Measurements from ENCODE around the gene LIN28A. TPM values are rescaled to one million over a fixed set of nuclear protein-coding genes. Genes with fewer than 3 reads are reported as not detected.
A peak's percentile ranks its signal among the peaks of the same experiment; 100 is the strongest.
"Not testable (repeated sequence)": the region's sequence is repeated elsewhere in the genome, so short reads cannot be mapped to it uniquely, and the experiment has no call there.

The LIN28A gene
- polyA plus RNA-seq, 1 donor from 2014 or later, result not detected

DNA sequence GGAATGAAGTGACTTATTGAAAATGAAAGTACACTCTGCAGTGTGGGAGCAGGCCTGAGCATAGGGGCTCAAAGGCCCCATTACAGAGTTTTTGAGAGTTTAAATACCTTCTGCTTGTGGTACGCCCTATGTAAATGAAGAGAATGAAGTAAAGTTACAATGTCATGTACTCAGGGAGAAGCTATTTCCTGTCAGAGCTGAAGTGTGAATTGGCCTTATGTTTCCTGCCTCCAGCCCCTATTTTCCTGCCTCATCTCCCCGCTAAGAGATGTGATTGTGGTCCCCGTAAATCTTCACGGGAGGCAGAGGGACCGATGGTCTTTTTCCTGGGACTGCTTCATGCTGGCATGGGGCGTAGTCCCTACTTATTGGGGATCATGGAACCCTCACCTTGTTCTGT, 35.5 kb upstream of the LIN28A start:
- Mint-ChIP-seq H3K4me3 (peak overlapping the region in 1 of 4 donors; percentile 55), H3K4me1 (peaks cover 27 to 41% (median 28%) of the 10 kb centered on the region in 3 donors), H3K27me3 (peaks cover under 1% of the 10 kb centered on the region), H3K27ac (no peak overlapping the region), H3K9me3 (no peaks in the 10 kb centered on the region), H3K36me3 (peaks cover 3% of the 10 kb centered on the region)

DNA sequence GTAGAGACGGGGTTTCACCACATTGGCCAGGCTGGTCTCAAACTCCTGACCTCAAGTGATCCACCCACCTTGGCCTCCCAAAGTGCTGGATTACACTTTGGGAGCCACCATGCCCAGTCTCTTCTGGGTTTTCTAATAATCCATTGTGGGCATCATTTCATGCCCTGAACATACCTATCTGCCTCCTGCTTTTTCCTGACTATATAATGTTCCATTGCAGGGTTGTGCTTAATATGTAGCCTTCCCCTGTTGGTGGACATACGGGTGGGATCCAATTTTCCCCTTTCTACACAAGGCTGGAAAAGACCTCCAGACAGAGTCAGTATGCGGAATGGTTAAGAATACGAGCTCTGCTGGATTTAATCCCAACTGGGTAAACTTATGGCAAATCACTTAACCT, 34.6 kb upstream of the LIN28A start:
- Mint-ChIP-seq H3K27ac (peak overlapping the region in 1 of 3 donors; percentile 82), H3K36me3 (peaks cover under 1% of the 10 kb centered on the region), H3K27me3 (peaks cover 3% of the 10 kb centered on the region), H3K4me3 (no peak overlapping the region), H3K4me1 (peaks cover 27 to 41% (median 27%) of the 10 kb centered on the region in 3 donors), H3K9me3 (no peaks in the 10 kb centered on the region)

DNA sequence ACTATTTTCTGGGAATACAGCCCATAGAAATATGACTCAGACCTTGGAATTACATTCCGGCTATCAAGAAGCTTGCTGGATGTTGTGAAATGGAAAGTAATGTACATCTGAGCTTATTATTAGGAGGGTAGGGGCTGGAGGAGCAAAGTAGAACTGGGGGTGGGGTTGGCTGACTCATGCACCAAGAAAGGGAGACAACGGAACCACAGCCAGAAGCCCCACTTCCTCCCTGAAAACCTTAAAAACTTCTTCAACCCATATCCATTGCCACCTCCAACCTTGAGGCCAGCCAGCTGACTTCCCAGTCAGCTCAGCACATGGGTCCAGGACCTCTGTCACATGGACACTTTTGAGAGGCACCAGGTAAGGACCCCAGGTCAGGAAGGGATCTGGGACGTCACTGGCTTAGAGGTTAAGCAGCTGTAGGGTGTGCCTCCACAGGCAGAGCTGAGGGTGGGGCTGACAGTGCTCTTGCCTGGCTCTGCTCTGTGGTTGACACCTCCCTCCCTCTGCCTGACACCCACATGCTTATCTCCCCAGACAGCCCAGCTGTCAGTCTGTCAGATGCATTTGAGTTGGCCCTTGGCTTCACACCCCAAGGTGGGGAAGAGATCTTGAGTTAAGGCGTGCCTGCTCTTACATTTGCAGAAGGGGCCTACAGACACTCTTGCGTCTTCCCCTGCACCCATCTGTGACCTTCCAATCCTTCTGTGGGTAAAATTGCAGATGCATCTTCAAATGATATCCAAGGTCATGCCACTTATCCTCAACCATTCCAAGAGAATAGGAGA, 32.3 kb upstream of the LIN28A start:
- Mint-ChIP-seq H3K36me3 (no peaks in the 10 kb centered on the region), H3K4me1 (peaks cover 27 to 40% (median 27%) of the 10 kb centered on the region in 3 donors), H3K27ac (peak overlapping the region; percentile 78 to 88 (median 86)), H3K4me3 (peak overlapping the region; percentile 49 to 88 (median 53)), H3K27me3 (peaks cover 3% of the 10 kb centered on the region), H3K9me3 (no peaks in the 10 kb centered on the region)

DNA sequence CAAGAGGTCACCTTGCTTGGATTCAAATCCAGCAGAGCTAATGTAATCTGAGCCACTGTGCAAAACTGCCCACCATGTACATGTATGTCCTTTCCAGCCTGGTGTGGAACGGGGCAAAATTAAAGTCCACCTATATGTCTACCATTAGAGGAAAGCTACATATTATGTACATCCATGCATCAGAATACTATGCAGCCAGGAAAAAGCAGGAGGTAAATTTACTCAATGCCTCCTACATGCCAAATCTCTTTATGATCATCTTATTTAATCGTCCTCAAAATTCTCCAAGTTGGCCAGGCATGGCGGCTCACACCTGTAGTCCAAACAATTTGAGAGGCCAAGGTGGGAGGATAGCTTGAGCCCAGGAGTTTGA, 31.8 kb upstream of the LIN28A start:
- Mint-ChIP-seq H3K4me3 (peak overlapping the region in 2 of 4 donors; percentile 49 to 52), H3K27me3 (peaks cover 3% of the 10 kb centered on the region), H3K9me3 (no peaks in the 10 kb centered on the region), H3K36me3 (no peaks in the 10 kb centered on the region), H3K27ac (peak overlapping the region in 2 of 3 donors; percentile 78 to 88), H3K4me1 (peaks cover 21 to 36% (median 27%) of the 10 kb centered on the region in 3 donors)

DNA sequence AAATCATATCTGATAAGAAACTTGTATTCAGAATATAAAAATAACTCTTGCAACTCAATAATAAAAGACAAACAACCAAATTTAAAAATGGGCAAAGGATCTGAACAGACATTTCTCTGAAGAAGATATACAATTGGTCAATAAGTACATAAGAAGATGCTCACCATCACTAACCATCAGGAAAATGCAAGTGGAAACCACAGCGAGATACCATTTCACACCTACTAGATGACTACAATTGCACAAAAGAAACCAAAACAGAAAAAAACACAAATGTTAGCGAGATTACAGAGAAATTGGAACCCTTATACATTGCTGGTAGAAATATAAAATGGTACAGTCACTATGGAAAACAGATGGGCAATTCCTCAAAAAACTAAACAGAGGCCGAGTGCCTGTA, 26.5 kb upstream of the LIN28A start:
- Mint-ChIP-seq H3K4me3 (no peak overlapping the region), H3K27me3 (peaks cover 16% of the 10 kb centered on the region), H3K27ac (no peak overlapping the region), H3K36me3 (no peaks in the 10 kb centered on the region), H3K4me1 (peaks cover 0 to 2% (median 0%) of the 10 kb centered on the region in 3 donors), H3K9me3 (no peaks in the 10 kb centered on the region)

DNA sequence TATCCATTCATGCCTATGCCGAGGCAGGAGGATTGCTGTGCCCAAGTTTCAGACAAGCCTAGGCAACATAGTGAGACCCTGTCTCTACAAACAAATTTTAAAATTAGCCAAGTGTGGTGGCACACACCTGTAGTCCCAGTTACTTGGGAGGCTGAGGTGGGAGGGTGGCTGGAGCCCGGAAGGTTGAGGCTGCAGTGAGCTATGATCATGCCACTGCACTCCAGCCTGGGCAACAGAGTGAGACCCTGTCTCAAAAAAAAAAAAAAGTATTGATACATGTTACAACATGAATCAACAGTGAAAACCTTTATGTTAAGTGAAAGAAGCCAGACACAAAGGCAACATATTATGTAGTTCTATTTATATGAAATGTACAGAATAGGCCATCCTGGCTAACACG, 25.6 kb upstream of the LIN28A start:
- not testable (repeated sequence) for H3K9me3 Mint-ChIP-seq, H3K4me1 Mint-ChIP-seq, H3K27ac Mint-ChIP-seq, H3K36me3 Mint-ChIP-seq, H3K4me3 Mint-ChIP-seq
- peaks cover 15% of the 10 kb centered on the region for H3K27me3 Mint-ChIP-seq

DNA sequence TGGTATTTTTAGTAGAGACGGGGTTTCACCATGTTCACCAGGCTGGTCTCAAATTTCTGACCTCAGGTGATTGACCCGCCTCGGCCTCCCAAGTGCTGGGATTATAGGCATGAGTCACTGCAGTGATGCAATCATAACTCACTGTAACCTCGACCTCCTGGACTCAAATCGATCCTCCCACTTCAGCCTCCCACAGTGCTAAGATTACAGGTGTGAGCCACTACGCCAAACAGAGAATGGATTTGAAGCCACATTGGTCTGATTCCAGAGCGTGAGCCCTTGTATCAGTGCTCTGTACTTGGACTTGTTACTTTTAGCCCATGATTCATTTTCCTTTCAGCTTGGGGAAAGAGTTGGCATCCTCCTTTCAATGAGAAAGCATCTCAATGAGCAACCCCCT, 23.2 kb upstream of the LIN28A start:
- Mint-ChIP-seq H3K27ac (no peak overlapping the region), H3K4me1 (peaks cover 0 to 3% (median 0%) of the 10 kb centered on the region in 3 donors)

DNA sequence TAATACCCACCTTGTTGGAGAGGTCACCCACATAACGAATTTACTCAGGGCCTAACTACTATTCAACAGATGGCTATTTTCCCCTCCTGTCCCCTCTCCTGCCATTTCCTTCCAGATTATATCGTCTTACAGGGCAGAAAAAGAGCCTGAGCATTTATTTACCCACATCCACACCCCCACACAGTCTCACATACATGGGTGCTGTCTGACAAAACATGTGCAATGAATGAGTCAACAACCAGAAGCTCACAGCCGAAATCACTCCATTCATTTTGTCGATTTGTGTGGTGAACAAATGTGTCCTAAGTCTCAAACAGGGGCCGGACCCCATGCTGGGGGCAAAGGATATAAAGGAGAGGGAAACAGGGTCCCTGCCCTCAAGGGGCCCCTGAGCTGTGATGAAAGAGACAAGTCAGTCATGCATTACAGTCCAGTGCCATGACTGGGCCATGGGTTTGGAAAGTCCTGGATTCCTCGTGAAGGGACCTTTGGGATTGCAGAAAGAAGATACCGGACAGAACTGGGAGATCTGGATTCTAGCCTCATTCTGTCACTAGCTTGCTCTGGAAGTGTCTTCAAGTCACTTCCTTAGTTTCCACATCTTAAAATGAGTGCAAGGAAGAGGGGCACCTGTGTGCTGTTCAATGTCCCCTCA, 21.7 kb upstream of the LIN28A start:
- H3K9me3 Mint-ChIP-seq, result no peaks in the 10 kb centered on the region
- peaks cover 13% of the 10 kb centered on the region for H3K27me3 Mint-ChIP-seq
- H3K36me3 Mint-ChIP-seq, result no peaks in the 10 kb centered on the region
- H3K4me1 Mint-ChIP-seq, result peaks cover 0 to 3% (median 0%) of the 10 kb centered on the region in 3 donors
- no peak overlapping the region for H3K27ac Mint-ChIP-seq
- no peak overlapping the region for H3K4me3 Mint-ChIP-seq

More for the DNA sequence above, 23.2 kb upstream of the LIN28A start:
- no peaks in the 10 kb centered on the region for H3K9me3 Mint-ChIP-seq
- H3K36me3 Mint-ChIP-seq, result no peaks in the 10 kb centered on the region
- H3K4me3 Mint-ChIP-seq, result peak overlapping the region in 1 of 4 donors; percentile 5
- H3K27me3 Mint-ChIP-seq, result peaks cover 13% of the 10 kb centered on the region

DNA sequence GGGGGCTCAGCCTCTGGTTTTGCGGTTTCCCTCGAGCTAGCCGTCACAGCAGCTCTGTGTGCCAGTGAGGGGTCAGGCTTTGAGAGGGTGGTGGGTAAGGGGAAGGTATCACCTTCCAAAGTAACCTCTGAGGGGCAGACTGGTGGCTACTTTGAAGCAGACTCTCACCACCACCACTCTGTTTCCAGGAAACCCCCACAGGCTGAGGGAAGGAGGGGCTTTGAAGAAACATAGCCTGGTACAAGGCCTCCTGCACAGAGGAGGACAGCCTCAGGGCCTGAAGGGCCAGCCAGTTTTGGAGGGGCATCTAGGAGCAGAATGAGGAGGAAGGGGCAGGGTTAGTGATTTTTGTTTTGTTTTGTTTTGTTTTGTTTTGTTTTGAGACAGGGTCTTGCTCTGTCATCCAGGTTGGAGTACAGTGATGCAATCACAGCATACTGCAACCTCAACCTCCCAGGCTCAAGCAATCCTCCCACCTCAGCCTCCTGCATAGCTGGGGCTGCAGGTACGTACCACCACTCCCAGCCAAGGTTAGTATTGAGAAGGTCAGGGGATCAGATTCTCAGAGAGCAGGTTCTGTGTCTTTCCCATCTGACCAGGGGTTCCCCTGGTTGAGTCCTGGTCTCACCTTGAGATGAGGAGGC, 20.9 kb upstream of the LIN28A start:
- H3K27me3 Mint-ChIP-seq, result peaks cover 13% of the 10 kb centered on the region
- no peaks in the 10 kb centered on the region for H3K9me3 Mint-ChIP-seq
- no peak overlapping the region for H3K4me3 Mint-ChIP-seq
- no peaks in the 10 kb centered on the region for H3K36me3 Mint-ChIP-seq
- H3K27ac Mint-ChIP-seq, result no peak overlapping the region
- H3K4me1 Mint-ChIP-seq, result peaks cover 0 to 3% (median 0%) of the 10 kb centered on the region in 3 donors

DNA sequence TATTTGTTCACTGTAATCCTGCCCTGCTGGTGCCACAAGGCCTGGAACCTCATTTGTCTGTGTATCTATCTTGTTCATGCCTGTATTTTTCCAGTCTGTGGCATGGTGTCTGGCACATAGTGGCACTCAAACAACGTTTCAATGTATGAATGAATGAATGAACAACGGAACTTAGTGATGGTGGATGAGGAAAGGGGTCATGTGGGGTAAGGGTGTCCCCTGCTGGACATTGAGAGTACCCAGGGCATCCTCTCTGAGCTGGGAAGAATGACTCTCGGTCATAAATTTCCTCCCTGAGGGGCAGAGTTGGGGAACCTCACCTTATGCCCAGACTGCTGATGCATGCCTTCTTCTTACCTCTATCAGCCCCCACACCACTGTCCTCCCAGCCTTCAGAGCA, 19.2 kb upstream of the LIN28A start:
- Mint-ChIP-seq H3K4me3 (no peak overlapping the region), H3K36me3 (no peaks in the 10 kb centered on the region), H3K9me3 (no peaks in the 10 kb centered on the region), H3K27me3 (peaks cover 7% of the 10 kb centered on the region), H3K27ac (peak overlapping the region in 1 of 3 donors; percentile 50), H3K4me1 (peaks cover 0 to 5% (median 0%) of the 10 kb centered on the region in 3 donors)

DNA sequence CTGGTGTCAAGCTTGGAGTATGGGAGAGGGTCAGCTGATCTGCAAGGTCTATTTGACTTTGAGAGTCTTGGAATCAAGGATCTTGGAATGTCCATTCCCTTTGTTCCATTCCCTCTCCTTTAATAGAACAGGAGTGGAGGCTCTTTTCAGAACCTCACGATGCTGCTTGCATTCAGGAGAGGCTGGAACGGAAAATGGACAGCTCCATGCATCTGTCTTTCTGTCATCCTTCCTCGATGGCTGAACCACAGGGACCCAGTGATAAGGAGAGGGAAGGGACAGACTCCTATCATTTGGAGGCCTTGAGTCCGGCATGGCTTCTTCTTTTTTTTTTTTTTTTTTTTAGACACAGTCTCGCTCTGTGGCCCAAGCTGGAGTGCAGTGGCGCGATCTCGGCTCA, 14.9 kb upstream of the LIN28A start:
- Mint-ChIP-seq H3K4me1 (peaks cover 0 to 5% (median 2%) of the 10 kb centered on the region in 3 donors), H3K4me3 (no peak overlapping the region), H3K36me3 (peaks cover 3% of the 10 kb centered on the region), H3K27ac (no peak overlapping the region), H3K27me3 (peaks cover 3% of the 10 kb centered on the region), H3K9me3 (no peaks in the 10 kb centered on the region)

DNA sequence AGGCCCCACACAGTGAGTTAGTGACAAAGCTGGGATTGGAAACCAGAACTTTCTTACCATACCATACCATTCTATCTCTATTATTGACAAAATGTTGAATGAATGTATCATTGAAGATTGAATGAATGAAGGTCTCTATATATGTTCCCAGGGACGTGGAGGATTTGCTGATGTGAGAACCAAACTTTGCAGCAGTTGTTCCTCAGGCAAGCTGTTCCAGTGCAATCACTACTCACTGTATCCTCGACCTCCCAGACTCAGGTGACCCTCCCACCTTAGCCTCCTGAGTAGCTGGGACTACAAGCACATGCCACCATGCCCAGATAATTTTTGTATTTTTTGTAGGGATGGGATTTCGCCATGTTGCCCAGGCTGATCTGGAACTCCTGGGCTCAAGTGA, 11.6 kb upstream of the LIN28A start:
- H3K4me3 Mint-ChIP-seq, result no peak overlapping the region
- H3K27ac Mint-ChIP-seq, result no peak overlapping the region
- H3K4me1 Mint-ChIP-seq, result peaks cover 0 to 2% (median 2%) of the 10 kb centered on the region in 3 donors
- H3K36me3 Mint-ChIP-seq, result peaks cover 3% of the 10 kb centered on the region
- H3K9me3 Mint-ChIP-seq, result no peaks in the 10 kb centered on the region
- H3K27me3 Mint-ChIP-seq, result peaks cover 10% of the 10 kb centered on the region

DNA sequence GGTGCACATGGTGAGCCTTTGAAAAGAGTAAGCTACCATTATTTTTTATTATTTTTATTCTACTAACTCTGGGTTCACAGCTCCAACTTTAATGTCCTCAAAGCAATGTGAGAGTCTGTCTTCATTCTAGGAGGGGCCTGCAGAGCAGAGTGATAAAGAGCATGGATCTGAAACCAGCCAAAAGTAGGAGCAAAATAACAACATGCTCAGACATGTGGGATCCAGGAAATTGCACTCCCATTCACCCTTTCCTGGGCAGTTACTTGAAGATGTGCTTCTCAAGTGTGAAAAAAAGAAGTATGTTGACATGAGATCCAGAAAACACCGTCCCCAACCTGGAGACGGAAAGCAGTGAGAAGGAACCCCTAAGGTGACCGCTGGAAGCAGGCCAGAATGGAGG, 8.7 kb upstream of the LIN28A start:
- H3K27ac Mint-ChIP-seq, result no peak overlapping the region
- no peak overlapping the region for H3K4me3 Mint-ChIP-seq
- H3K9me3 Mint-ChIP-seq, result no peaks in the 10 kb centered on the region
- H3K4me1 Mint-ChIP-seq, result peaks cover 0 to 2% (median 0%) of the 10 kb centered on the region in 3 donors
- peaks cover 18% of the 10 kb centered on the region for H3K27me3 Mint-ChIP-seq
- H3K36me3 Mint-ChIP-seq, result peaks cover 3% of the 10 kb centered on the region

DNA sequence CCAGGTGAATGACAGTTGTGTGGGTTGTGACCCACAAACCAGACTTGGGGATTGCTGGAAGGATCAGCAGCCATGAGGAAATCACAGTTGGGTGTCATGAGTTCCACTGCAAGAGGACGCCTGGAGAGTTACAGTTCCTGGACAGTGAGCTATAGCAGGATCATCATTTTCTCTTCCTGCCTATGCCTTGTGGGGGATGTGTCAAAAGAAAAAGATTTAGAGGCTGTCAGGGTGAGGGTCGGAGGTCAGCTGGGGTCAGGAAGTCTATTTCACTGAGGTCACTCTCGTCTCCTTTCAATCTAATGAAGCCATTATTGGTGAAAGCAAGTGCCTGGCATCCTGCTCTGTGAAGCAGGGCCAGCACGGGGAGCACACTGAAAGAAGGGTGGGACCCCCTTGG, 7.0 kb upstream of the LIN28A start:
- H3K27me3 Mint-ChIP-seq, result peaks cover 21% of the 10 kb centered on the region

DNA sequence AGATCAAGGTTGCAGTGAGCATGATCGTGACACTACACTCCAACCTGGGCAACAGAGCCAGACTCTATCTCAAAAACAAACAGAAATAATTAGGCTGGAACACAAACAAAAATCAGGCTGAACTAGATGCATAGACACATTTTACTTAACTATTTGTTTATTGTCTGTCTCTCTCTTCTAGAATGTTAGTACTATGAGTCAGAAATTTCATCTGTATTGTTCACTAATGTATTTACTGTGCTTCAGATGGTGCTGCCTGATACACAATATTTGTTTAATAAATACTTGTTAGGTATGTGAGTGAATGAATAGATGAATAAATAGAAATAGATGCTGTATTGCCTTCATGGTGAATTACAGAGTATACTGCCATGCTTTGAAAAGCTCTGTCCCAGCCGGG, 6.0 kb upstream of the LIN28A start:
- no peak overlapping the region for H3K27ac Mint-ChIP-seq
- H3K36me3 Mint-ChIP-seq, result no peaks in the 10 kb centered on the region
- peaks cover 0 to under 1% (median 0%) of the 10 kb centered on the region in 3 donors for H3K9me3 Mint-ChIP-seq
- H3K4me3 Mint-ChIP-seq, result no peak overlapping the region
- H3K4me1 Mint-ChIP-seq, result peaks cover 6 to 9% (median 7%) of the 10 kb centered on the region in 3 donors
- peaks cover 30% of the 10 kb centered on the region for H3K27me3 Mint-ChIP-seq

More for the DNA sequence above, 7.0 kb upstream of the LIN28A start:
- Mint-ChIP-seq H3K36me3 (no peaks in the 10 kb centered on the region), H3K4me1 (peaks cover 2 to 4% (median 2%) of the 10 kb centered on the region in 3 donors), H3K27ac (no peak overlapping the region), H3K9me3 (no peaks in the 10 kb centered on the region), H3K4me3 (no peak overlapping the region)

Measured in IgD-negative memory B cell (primary cell).